ENCODE measurements around the gene MRPS6.

The MRPS6 gene

GRCh38 chr21:34135330-34135729 lies 62.0 kb downstream of the MRPS6 start:
- DNase-seq, result no peak

DNA sequence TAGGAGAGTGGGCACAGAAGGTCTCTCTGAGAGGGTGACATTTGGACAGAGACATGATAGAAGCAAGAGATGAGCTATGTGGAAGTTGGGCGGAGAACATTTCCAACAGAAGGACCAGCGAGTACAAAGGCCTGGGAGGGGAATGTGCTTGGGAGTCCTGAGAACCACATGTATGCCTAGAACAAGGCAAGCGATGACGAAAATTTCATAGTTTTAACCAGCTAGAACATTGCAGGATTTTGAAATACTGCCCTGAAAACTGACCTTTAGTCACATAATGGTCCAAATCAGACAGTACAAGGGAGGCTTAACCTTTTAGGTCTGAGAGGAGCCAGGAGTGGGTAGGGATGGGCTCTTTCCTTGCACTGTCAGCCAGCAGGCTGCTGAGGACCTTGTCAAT lies 68.0 kb downstream of the MRPS6 start:
- DNase-seq, result no peak

DNA sequence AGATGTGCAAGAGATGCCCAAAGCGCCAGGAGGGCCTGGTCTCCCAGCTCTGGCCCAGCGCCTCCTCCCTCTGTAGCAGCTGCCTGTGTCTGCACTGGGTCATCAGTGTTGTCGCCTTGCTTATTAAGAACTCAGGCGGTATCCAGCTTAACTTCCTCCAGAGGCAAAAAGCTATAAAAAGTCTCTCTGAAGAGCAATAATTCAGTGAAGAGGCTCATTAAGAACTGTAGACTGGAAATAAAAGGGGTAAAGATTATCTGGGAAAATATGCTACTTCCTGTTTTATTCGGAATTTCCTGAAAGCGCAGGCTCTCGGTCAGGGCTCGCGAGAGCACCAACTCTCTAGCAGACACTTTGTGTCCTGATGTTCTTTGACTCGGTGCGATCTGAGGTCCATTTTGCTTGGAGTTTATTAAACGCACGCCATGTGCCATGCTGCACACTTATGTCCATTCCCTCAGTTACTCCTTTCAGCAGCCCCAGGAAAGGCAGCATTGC lies 70.4 kb downstream of the MRPS6 start:
- no peak for DNase-seq

DNA sequence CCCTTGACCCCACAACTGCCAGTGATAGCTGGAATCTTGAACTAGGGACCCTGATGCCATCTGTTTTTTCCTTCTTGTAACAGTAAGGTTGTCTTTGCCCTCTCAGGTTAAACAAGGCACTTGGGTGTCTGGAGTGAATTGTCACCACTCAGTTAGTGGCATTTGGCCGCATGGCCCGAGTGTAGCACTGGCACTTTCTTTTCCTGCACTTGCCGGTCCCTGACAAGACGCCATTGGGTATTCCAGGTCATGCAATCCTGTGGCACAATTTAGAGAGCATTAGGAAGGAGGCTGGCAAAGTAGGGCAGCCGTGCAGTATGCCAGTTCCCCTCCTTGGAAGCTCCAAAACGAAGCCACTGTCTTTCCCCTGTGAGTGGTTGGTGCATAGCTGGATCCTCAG lies 70.8 kb downstream of the MRPS6 start:
- no peak for DNase-seq

- DNase-seq, result no peak
These were observed 74.5 kb downstream of the MRPS6 start for GRCh38 chr21:34147792-34148418.

DNA sequence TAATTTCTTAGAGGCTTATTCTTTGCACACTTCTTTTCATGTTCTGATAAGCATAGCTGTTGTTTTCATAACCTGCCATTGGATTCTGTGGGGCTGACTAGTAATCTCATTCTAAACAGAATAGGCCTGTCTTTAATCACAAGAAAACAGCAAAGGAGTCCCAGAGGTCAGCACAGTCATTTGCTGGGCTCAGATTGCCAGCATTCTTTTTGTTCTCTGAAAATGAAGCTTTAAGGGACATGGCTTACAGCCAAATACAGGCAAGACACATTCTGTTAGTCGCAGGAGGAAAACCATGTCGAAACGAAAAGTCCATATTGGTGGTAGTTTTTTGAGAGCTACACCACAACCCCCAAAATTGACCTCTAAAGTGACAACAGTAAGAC lies 75.0 kb downstream of the MRPS6 start:
- peak; percentile 37 for DNase-seq

DNA sequence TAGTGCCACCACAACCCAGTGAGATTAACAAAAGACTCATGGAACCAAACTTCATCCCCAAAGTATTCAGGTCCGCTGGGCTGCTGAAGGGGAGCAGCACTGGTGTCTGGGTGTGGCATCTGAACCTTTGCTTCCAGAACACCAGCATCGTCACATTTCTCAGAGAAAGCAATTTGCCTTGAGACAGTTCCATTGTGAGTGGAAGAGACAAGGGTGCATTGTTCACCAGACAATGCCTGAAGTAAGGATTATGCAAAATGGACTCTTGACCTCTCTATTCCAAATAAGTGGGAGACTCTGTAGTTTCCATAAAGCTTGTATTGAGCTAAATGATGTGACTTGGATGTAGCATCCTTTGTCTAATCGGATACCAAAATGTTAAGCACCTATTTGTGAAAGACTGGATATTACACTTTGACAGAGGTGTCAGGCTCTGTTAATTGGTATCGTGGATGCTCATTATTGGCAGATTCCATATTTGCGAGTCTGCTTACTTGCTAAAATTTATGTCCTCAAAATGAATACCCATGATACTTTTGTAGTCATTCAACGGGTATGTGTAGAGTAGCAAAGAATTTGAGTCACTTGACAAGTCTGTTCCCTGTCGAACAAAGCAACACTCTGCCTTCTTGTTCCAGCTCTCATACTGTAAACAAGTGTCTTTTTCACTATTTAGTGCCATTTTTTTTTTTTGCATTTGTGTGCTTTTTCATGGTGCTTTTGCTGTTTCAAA lies 75.6 kb downstream of the MRPS6 start:
- peak; percentile 31 for DNase-seq

DNA sequence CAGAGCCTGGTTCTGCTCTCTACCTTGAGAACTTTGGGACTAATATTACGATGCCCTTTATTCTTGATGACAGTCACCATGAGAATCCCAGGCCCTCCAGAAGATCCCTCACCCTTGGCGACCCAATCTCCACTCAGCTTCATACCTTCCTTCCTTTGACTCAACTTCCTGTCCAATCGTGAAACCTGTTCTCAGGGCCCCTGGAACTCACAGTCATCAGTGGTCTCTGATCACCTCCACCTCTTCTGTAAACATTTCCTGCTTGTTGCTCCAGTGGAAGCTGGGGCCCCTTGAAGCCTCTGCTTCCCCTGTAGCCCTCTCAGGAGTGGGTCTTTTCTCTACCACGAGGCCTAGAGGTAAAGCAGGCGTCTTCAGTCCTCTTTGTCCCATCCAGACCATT lies 79.1 kb downstream of the MRPS6 start:
- DNase-seq, result no peak

DNA sequence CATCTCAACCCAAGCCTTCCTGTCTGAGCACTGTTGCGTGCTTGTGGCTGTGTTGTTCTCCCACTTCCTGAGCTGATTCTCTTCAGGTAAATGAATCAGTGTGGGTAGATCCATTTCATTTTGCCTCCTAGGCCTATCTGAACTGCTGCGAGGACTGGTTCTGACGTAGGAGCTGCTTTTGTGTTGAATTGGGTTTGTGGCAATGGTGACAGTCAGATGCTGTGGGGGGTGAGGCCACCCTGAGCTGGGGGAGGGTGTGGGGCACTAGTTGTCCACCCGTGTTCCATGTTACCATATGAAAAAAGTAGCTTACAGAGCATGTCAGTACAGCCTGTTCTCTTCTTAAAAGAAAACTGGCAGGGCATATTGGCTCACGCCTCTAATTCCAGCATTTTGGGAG lies 81.5 kb downstream of the MRPS6 start:
- DNase-seq, result no peak

DNA sequence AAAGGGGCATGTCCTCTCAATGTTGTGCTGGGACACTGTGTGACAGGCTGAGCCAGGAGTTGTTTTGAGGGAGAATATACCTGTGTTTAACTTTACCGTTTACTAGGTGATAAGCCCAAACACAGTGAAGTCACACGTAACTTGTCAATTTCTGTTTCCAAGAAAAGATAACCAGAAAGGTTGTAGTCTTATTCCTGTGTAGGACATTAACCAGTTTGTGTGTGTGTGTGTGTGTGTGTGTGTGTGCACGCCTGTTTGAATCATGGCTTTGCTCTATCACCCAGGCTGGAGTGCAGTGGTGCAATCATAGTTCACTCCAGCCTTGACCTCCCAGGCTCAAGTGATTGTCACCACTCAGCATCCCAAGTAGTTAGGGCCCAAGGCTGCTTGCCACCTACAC lies 83.6 kb downstream of the MRPS6 start:
- DNase-seq, result no peak

GRCh38 chr21:34157521-34157920 lies 84.1 kb downstream of the MRPS6 start:
- DNase-seq, result no peak

DNA sequence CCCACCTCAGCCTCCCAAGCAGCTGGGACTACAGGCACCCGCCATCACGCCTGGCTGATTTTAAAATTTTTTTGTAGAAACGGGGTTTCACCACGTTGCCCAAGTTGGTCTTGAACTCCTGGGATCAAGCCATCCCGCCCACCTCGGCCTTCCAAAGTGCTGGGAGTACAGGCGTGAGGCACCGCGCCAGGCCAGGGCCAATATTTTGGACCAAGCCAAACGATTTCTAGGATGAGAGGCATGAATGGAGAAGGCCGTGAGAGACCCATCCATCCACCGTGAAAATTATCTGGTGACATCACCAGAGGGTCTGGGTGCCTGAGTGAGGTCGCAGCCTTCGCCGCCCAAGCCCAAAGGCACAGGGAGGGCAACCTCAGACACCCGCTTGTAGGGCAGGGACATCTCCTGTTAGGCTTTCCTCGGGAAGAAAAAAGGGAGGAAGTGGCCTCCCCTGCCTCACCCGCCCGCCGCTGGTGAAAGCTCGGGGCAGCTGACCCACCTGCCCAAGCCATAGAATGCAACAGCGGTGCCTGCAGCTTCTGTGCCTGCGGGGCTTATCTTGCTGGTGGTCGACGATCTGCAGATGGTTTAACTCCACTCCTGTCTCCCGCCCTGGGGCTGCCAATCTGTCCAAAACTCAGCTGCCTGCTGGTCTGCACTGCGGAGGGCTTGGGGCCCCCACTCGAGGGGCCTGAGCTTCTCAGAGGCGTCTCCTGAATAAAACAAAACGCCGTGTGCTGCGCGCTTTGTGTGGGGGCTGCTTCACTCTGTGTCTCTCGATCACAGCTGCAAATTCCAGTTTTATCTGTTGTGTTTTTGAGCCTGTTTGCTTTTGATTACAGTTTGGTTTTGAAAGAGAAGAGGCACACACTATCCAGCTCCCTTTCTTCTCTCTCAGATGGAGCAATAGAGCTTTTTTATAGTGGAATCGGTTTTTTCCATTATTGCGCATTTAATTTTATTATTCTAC lies 85.8 kb downstream of the MRPS6 start:
- DNase-seq, result no peak

- DNase-seq, result peak; percentile 22
These were observed 93.1 kb downstream of the MRPS6 start for GRCh38 chr21:34166468-34166867.

DNA sequence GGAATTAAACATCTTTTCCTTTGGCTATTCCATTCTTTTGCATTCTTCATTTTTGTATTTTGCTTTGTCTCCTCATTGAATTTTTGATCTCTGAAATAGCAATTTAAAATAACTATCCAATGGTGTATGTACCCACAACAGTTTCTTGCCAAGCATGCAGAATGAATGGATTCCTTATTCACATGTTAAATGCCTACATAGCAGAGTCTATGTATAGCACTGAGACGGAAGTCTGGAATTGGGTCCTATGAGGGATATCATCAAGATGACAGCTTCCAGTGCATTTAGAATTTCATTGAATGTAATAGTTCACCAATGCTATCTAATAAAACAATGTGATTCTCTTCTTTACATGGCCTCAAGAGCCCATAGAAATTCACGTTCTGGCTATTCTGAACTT lies 97.5 kb downstream of the MRPS6 start:
- DNase-seq, result no peak

DNA sequence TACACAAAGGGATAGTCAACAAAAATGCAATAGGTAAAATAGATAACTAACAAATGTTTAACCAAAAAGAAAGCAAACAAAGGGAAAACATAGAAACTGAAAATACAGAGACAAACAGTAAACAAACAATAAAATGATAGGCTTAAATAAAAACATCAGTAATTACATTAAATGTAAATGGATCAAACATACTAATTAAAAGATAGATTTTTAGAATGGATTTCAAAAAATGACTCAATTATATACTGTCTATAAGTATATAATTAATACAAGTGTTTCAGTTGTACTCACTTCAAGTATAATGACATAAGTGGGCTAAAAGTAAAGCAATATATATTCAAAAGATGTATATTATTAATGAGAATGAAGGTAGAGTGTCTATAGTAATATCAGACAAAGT lies 101.1 kb downstream of the MRPS6 start:
- no peak for DNase-seq

- no peak for DNase-seq
These were observed 103.1 kb downstream of the MRPS6 start for GRCh38 chr21:34176448-34176847.

DNA sequence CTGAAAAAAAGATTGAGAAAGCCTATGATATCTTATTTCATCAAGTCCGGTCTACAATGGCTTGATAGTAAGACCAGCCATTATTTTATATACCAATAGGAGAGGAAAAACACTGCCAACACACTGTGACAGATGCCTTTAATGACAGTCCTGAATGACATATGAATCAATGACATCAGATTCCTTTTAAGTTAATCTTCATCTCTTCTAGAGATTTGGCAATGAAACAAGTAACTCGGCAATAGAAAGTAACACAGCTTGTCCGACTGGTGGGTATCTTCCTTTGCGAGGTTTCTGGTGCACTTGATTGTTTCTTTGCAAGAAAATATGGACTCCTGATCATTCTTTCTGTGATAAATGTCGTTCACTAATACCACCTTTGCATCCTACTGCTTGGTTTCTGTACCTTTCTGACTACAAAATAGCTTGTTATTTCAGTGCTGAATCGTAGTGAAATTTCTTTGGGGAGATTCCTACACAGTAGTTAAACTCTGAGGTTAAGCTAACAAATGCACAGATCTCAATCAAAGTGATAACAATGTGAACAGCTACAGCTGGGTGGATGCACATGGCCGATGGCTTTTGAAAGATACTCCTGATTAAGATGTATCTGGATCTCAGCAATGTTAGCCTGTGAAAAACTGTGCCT lies 104.7 kb downstream of the MRPS6 start:
- DNase-seq, result no peak

- no peak for DNase-seq
These were observed 106.0 kb downstream of the MRPS6 start for GRCh38 chr21:34179204-34179935.

- DNase-seq, result no peak
These were observed 107.0 kb downstream of the MRPS6 start for GRCh38 chr21:34180407-34180806.

DNA sequence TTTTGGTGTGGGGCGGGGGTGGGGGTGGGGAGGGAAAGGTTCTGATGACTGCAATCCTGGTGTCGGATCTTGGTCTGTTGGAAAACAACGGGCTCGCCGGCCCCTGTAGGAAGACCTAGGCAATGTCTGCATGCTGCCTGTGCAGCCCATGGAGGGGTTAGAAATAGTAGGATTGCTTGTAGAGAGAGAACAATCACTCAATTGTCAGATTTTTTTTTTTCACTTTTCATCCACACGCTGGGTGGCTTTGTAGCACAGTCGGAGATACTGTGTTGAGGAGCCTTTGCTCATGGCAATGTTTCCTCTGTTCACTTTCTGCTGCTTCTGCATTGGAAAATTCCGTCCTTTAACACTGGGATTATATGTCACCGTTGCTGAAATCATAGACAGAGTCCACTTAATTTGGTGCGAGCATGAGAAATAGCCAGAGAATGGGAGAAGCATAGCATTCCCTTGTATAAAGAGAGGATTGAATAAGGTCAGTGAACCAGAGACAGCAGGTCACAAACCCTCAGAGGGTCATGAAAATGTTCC lies 107.5 kb downstream of the MRPS6 start:
- no peak for DNase-seq

DNA sequence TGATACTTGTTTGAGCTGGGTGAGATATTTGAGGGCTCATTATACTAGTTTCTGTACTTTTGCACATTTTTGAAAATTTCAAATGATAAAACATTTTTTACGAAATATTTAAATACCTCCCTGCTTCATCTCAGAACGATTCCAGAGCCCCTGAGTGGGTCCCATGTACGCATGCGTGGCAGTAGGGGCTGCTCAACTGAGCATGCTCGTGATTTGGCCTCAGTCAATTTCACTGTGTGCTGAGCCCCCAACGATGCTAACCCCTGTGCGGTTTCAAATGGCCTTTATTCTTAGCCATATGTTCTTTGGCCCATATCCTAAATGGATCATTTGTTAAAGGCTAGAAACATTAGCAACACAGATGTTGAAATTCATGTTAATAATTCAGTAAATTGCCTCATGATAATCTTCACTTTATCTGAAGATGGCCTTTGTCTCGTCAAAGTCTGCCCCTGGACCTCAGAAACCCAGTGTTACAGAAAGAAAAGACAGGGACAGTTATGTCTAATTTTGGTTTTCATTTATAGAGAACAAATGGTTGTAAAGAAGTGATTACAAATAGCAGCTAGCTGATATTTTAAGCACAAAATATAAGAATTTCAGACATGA lies 108.2 kb downstream of the MRPS6 start:
- no peak for DNase-seq
